Measurements from ENCODE around the gene NCAPH2. TPM values are rescaled to one million over a fixed set of nuclear protein-coding genes. Genes with fewer than 3 reads are reported as not detected.

Gene NCAPH2
- total RNA-seq, 3 donors from 2014 or later (not counting 1 experiment from before 2014, with no cell fraction given): 94.5 to 106 (median 104) TPM

GRCh38 chr22:50545522-50546325 lies 37.7 kb downstream of the NCAPH2 start, which contains the start of gene KLHDC7B:
Gene KLHDC7B, plus strand, starts transcription at chr22:50545899. Its CDS starts 345 bp downstream, at chr22:50546244.
- intact Hi-C loops (cut with micrococcal nuclease): loop anchor here (2.0 kb wide), 1 partner anchor 15 kb away; the partner anchor contains the start of gene TYMP
- H3K4me1 ChIP-seq (ENCODE audit: control insufficient read depth, insufficient read depth, low read length): peaks cover 60% of the 10 kb centered on the region
- no peak for TF ChIP-seq CTCF (IDR thresholded peaks at IDR 0.05)

GRCh38 chr22:50546326-50547262 lies 38.6 kb downstream of the NCAPH2 start:
- H3K27ac Mint-ChIP-seq: peak overlapping the region; percentile 82 to 86
- Histone ChIP-seq H3K9me3 (ENCODE audit: control insufficient read depth, insufficient read depth, low read length) (no peaks in the 10 kb centered on the region), H3K4me1 (ENCODE audit: control insufficient read depth, insufficient read depth, low read length) (peaks cover 59% of the 10 kb centered on the region), H3K27ac (ENCODE audit: low read length) (no peak overlapping the region), H3K27me3 (ENCODE audit: control insufficient read depth, insufficient read depth, low read length) (no peaks in the 10 kb centered on the region), H3K4me3 (ENCODE audit: low read length) (no peak overlapping the region), H3K36me3 (ENCODE audit: control insufficient read depth, insufficient read depth, low read length) (no peaks in the 10 kb centered on the region)
- no peaks in the 10 kb centered on the region for H3K27me3 Mint-ChIP-seq (ENCODE audit: low read depth in 2 of 2)
- peak overlapping the region; percentile 50 for H3K4me3 Mint-ChIP-seq
- WGBS (ENCODE audit: insufficient coverage): 89% methylated on average over 78 of the region's 78 CpGs
- ATAC-seq: no peak
- no peak for TF ChIP-seq CTCF (IDR thresholded peaks at IDR 0.05)
- H3K9me3 Mint-ChIP-seq: no peaks in the 10 kb centered on the region
- DNase-seq: no peak
- H3K36me3 Mint-ChIP-seq: no peaks in the 10 kb centered on the region
- peaks cover 9 to 49% of the 10 kb centered on the region in 2 donors for H3K4me1 Mint-ChIP-seq
- intact Hi-C loops (cut with micrococcal nuclease): no loop called here

More at GRCh38 chr22:50545522-50546325, 37.7 kb downstream of the NCAPH2 start, which contains the start of gene KLHDC7B:
- Mint-ChIP-seq H3K27ac (peak within 1 kb of the TSS; percentile 82 to 86), H3K27me3 (ENCODE audit: low read depth in 2 of 2) (no peaks in the 10 kb centered on the region), H3K9me3 (no peaks in the 10 kb centered on the region), H3K4me3 (peak within 1 kb of the TSS; percentile 74), H3K36me3 (no peaks in the 10 kb centered on the region), H3K4me1 (peaks cover 13 to 53% of the 10 kb centered on the region in 2 donors)
- no peaks in the 10 kb centered on the region for H3K9me3 ChIP-seq (ENCODE audit: control insufficient read depth, insufficient read depth, low read length)
- H3K4me3 ChIP-seq (ENCODE audit: low read length): peak within 1 kb of the TSS; percentile 30
- ATAC-seq: no peak
- no peaks in the 10 kb centered on the region for H3K36me3 ChIP-seq (ENCODE audit: control insufficient read depth, insufficient read depth, low read length)
- DNase-seq: peak in 1 of 2 donors; percentile 49
- H3K27ac ChIP-seq (ENCODE audit: low read length): peak within 1 kb of the TSS; percentile 89
- WGBS (ENCODE audit: insufficient coverage): 59% methylated on average over 10 of the region's 10 CpGs
- no peaks in the 10 kb centered on the region for H3K27me3 ChIP-seq (ENCODE audit: control insufficient read depth, insufficient read depth, low read length)

- Histone ChIP-seq H3K27me3 (ENCODE audit: control insufficient read depth, insufficient read depth, low read length) (no peaks in the 10 kb centered on the region), H3K4me1 (ENCODE audit: control insufficient read depth, insufficient read depth, low read length) (peaks cover 56% of the 10 kb centered on the region), H3K27ac (ENCODE audit: low read length) (no peak overlapping the region), H3K9me3 (ENCODE audit: control insufficient read depth, insufficient read depth, low read length) (no peaks in the 10 kb centered on the region), H3K4me3 (ENCODE audit: low read length) (no peak overlapping the region), H3K36me3 (ENCODE audit: control insufficient read depth, insufficient read depth, low read length) (no peaks in the 10 kb centered on the region)
- Mint-ChIP-seq H3K9me3 (no peaks in the 10 kb centered on the region), H3K36me3 (no peaks in the 10 kb centered on the region), H3K4me3 (peak overlapping the region; percentile 52), H3K27me3 (ENCODE audit: low read depth in 2 of 2) (no peaks in the 10 kb centered on the region), H3K27ac (peak overlapping the region in 1 of 2 donors; percentile 78), H3K4me1 (peaks cover 9 to 46% of the 10 kb centered on the region in 2 donors)
- ATAC-seq (no peak), DNase-seq (peak in 1 of 2 donors; percentile 23)
- TF ChIP-seq CTCF (IDR thresholded peaks at IDR 0.05): no peak
- intact Hi-C loops (cut with micrococcal nuclease): no loop called here
- WGBS (ENCODE audit: insufficient coverage): 71% methylated on average over 35 of the region's 35 CpGs
These were observed 39.4 kb downstream of the NCAPH2 start for GRCh38 chr22:50547263-50547985.
